ENCODE results near the gene IFNLR1. TPM values are rescaled to one million over a fixed set of nuclear protein-coding genes. Genes with fewer than 3 reads are reported as not detected.

IFNLR1 gene
- total and polyA plus RNA-seq, 9 of the 15 experiments (the other 6 are each of a cell fraction or from before 2014, with no cell fraction given) = not detected

GRCh38 chr1:24150234-24151174 is 36.6 kb downstream of the IFNLR1 start (continued):
- TF ChIP-seq ZNF584 (CRISPR knock-in tag; IDR thresholded peaks at IDR 0.05; ENCODE audit: low read depth) = no peak
- no peak for TF ChIP-seq GTF2B (IDR thresholded peaks at IDR 0.05; ENCODE audit: extremely low read depth, insufficient read length)
- no peak for TF ChIP-seq NFIX (CRISPR knock-in tag; IDR thresholded peaks at IDR 0.05; ENCODE audit: low read depth)
- TF ChIP-seq ZNF431 (CRISPR knock-in tag; IDR thresholded peaks at IDR 0.05) = no peak
- TF ChIP-seq ZNF668 (CRISPR knock-in tag; IDR thresholded peaks at IDR 0.05) = no peak
- 0 out of 4 replicates have a peak, but pooled peaks of 1 of the 2 experiments have one; percentile 61 for TF ChIP-seq UBTF (IDR thresholded peaks at IDR 0.05; ENCODE audit: borderline replicate concordance in 1 of 2, low read depth in 2 of 2, low read length in 2 of 2)
- TF ChIP-seq, protein P1, sequence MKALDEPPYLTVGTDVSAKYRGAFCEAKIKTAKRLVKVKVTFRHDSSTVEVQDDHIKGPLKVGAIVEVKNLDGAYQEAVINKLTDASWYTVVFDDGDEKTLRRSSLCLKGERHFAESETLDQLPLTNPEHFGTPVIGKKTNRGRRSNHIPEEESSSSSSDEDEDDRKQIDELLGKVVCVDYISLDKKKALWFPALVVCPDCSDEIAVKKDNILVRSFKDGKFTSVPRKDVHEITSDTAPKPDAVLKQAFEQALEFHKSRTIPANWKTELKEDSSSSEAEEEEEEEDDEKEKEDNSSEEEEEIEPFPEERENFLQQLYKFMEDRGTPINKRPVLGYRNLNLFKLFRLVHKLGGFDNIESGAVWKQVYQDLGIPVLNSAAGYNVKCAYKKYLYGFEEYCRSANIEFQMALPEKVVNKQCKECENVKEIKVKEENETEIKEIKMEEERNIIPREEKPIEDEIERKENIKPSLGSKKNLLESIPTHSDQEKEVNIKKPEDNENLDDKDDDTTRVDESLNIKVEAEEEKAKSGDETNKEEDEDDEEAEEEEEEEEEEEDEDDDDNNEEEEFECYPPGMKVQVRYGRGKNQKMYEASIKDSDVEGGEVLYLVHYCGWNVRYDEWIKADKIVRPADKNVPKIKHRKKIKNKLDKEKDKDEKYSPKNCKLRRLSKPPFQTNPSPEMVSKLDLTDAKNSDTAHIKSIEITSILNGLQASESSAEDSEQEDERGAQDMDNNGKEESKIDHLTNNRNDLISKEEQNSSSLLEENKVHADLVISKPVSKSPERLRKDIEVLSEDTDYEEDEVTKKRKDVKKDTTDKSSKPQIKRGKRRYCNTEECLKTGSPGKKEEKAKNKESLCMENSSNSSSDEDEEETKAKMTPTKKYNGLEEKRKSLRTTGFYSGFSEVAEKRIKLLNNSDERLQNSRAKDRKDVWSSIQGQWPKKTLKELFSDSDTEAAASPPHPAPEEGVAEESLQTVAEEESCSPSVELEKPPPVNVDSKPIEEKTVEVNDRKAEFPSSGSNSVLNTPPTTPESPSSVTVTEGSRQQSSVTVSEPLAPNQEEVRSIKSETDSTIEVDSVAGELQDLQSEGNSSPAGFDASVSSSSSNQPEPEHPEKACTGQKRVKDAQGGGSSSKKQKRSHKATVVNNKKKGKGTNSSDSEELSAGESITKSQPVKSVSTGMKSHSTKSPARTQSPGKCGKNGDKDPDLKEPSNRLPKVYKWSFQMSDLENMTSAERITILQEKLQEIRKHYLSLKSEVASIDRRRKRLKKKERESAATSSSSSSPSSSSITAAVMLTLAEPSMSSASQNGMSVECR (CRISPR knock-in tag; IDR thresholded peaks at IDR 0.05) = 0 out of 2 replicates have a peak, but pooled peaks have one; percentile 9
- TF ChIP-seq IRF2 (CRISPR knock-in tag; IDR thresholded peaks at IDR 0.05) = no peak
- TF ChIP-seq, protein P2, sequence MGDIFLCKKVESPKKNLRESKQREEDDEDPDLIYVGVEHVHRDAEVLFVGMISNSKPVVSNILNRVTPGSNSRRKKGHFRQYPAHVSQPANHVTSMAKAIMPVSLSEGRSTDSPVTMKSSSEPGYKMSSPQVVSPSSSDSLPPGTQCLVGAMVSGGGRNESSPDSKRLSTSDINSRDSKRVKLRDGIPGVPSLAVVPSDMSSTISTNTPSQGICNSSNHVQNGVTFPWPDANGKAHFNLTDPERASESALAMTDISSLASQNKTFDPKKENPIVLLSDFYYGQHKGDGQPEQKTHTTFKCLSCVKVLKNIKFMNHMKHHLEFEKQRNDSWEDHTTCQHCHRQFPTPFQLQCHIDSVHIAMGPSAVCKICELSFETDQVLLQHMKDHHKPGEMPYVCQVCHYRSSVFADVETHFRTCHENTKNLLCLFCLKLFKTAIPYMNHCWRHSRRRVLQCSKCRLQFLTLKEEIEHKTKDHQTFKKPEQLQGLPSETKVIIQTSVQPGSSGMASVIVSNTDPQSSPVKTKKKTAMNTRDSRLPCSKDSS (IDR thresholded peaks at IDR 0.05; ENCODE audit: low read depth, partially characterized antibody) = no peak
- TF ChIP-seq CTCF (IDR thresholded peaks at IDR 0.05 in 2 of 3, conservative IDR thresholded peaks at IDR 0.05 in 1 of 3; ENCODE audit: insufficient read depth in 2 of 3, low read depth in 1 of 3, low read length in 3 of 3) = peak; percentile 83 to 95 (median 91)
- no peak for TF ChIP-seq CC2D1A (IDR thresholded peaks at IDR 0.05)
- no peak for TF ChIP-seq NUFIP1 (IDR thresholded peaks at IDR 0.05; ENCODE audit: partially characterized antibody)
- no peak for TF ChIP-seq PHTF2 (CRISPR knock-in tag; IDR thresholded peaks at IDR 0.05)
- TF ChIP-seq MAFF (IDR thresholded peaks at IDR 0.05; ENCODE audit: low read length) = no peak

Data from K562 (cell line).